NCI-H146 (cell line): ENCODE data around the gene XRCC1.
"Not testable (repeated sequence)": the region's sequence is repeated elsewhere in the genome, so short reads cannot be mapped to it uniquely, and the experiment has no call there.

Experiments used
- DNase-seq: peaks from one replicate; lab custom pipeline; 2025; lab: John Stamatoyannopoulos, UW

Gene XRCC1

DNA sequence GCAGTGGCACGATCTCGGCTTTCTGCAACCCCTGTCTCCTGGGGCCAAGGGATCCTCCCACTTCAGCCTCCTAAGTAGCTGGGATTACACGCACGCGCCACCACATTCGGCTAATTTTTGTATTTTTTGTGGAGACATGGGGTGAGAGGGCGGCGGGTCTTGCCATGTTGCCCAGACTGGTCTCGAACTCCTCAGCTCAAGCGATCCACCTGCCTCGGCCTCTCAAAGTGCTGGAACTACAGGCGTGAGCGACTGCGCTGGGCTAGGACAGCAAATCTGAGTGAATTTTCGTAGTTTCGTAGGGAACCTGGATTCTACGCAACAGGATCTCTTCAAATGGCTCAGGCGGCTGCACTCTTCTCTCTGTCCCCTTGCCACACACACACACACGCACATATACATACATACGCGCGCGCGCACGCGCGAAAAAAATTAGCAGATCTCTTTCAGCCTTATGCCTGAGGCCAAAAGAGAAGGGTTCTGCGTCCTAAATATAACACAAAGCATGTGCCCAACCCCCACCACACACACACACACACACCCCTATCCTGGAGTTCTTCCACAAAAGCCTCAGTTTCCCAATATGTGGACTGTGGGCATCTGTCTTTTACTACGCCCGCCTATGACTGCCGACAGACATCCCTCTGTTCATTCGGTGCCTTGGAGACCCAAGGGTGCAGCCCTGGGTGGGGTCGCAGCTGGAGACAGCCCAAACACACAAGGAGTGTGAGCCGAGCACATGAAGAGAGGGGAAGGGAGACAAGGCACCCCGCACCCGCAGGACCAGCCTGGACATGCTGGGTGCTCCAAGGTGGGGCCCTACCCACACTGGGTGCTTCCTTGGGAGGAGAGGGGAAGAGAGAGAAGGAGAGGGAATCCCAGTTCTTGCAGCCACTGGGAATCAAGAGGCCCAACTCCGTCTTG lies 890 bp upstream of the XRCC1 start:
- DNase-seq, result peak; percentile 88

DNA sequence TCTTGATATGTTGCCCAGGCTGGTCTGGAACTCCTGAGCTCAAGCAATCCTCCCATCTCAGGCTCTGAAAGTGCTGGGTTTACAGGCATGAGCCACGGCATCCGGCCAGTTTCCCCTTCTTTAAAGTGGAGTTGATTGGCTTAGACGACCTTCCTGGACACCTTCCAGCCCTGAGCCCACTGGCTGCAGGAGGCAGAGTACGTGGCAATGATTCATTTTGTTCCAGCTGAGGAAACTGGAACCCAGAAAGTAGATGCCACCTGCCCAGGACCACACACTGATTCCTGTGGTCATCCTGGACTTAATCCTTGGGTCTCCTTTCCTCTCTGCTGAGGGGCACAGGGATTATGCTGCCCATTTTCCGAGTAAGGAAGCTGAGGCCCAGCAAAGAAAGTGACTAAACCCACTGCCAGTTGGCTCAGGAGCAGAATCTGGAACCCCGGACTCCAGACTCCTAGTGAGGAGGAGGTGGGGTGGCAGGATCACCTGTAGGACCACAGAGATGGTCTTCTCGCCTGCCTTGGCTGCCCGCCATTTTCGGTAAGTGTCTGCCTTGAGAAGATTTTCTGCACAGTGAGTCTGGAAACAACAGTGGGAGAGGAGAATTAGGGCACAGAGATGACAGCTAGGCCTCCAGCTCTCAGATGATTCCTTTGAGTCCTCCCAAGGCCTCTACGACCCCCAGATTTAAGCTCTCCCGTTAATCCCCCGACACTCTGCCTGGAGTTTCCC lies 737 bp downstream of the XRCC1 start:
- no peak for DNase-seq

GRCh38 chr19:43572171-43572588 lies 3.1 kb downstream of the XRCC1 start:
- peak; percentile 44 for DNase-seq

- DNase-seq, result peak; percentile 94
Observed at GRCh38 chr19:43570174-43570791, 5.0 kb downstream of the XRCC1 start.

DNA sequence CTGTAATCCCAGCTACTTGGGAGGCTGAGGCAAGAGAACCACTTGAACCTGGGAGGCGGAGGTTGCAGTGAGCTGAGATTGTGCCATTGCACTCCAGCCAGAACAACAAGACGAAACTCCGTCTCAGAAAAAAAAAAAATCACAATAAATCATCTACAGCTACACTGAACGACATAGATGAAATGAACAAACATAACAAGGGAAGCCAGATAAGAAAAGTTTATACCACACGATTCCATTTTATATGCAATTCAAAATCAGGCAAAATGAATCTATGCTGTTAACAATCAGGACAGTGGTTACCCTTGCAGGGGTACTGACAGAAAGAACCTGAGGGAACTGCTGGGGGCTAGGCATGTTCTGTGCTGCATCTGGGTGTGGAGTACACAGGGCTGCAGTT lies 5.7 kb downstream of the XRCC1 start:
- DNase-seq, result no peak

DNA sequence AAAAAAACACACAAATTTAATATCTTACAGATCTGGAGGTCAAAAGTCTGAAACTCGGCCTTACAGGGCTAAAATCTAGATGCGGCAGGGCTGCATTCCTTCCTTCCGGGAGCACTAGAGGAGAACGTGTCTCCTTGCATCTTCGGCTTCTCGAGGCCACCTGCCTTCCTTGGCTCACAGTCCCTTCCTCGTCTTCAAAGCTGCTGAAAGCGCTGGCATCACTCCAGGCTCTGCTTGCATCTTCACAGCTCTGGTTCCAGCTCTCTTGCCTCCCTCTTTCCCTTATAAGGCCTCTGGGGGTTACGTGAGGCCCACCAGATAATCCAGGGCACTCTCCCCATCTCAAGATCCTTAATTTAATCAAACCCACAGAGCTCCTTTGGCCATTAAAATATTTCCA lies 10.5 kb downstream of the XRCC1 start:
- no peak for DNase-seq

DNA sequence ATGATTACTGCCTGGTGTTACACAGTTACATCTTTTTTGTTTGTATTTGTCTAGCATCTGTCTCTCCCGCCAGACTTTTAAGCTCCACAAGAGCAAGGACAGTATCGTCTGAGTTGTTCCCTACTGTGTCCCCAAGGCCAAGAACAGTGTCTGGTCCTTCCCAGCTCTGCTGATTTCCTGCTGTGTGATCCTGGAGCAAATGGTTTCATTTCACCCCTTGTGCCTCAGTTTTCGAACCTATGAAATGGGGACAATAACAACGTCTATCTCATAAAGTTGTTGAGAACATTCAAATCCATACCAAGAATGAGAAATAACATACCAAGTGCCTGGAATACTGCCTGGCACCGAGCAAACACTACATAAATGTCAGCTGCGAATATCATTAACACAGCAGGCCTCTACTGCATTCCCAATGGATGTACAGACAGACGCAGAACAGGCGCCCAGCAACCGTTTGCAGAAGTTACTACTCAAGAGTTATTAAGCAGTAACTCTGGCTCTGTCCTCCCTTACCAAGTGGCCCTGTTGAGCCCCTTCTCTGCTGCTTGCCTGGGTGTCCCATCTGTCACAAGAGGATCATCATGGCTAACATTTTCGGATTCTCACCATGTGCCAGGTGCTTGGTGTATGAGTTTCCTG lies 11.4 kb downstream of the XRCC1 start:
- DNase-seq, result no peak

DNA sequence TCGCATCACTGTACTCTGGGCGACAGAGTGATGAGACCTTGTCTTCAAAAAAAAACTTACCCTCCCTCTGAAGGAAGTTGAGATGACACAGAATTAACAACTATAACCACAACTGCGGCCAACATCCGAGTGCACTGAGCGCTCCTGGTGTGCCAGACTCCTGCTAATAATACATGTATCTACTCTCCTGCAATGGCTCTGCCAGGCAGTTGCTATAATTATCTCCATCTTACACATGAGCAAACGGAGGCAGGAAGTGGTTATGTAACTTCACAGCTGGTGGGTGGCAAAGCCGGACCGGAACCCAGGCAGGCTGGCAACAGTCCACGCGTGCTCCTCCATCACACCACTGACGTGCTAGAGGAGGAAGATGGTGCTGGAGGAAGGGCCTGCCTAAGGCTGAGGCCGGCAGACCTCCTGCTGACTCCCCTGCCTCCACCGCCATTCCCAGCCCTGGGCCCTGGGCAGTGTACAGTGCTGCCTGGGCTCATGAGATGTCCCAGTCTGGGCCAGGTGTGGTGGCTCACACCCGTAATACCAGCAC lies 12.6 kb downstream of the XRCC1 start:
- peak; percentile 63 for DNase-seq

GRCh38 chr19:43562226-43562697 lies 13.1 kb downstream of the XRCC1 start:
- no peak for DNase-seq

GRCh38 chr19:43561139-43561970 lies 14.0 kb downstream of the XRCC1 start:
- DNase-seq, result no peak

GRCh38 chr19:43560687-43561086 lies 14.6 kb downstream of the XRCC1 start:
- DNase-seq, result no peak

- peak; percentile 63 for DNase-seq
Observed at GRCh38 chr19:43555185-43555770, 20.0 kb downstream of the XRCC1 start.

DNA sequence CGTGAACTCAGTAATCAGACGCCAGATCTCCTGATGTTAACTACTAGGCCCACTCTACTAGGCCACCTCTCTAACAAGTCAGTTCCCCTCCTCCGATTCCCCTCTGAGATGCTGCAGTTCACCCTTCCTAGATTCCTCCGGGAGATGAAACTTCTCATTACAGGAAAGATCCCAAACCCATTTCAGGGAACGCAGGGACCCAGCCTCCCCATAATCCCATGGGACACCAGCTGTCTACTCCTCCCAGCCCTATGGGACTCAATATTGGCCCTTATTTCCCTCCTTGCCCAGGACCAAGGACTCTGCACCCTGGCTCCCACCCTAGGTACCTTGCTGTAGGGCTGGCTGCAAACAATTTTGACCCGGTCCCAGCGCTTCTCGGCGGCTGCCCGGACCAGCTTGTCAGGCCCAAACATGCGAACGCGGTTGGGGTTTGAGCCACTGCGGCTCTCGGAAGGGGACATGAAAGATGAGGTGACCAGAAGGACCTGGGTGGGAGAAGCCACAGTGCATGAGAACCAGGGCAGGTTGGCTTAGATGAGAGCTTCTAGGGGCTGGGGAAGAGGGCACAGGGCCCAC lies 20.9 kb downstream of the XRCC1 start:
- no peak for DNase-seq

DNA sequence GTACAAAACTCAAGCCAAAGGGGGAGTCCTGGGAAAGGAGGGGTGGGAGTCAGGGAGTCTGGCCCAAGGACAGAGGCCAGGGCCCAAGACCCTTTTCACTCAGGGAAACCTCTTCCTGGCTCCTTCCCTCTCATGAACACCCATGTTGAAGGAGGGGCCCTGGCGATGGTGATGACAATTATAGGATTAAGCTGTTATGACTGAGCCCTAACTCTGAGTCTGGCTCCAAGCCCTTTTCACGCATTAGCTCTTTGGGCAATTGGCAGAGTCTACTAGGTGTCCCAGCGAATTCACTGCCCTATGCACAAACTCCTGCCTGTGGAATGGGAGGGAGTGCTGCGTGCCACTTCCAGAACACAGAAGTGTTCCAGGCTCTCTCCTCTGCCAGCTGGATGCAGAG lies 21.7 kb downstream of the XRCC1 start:
- DNase-seq, result no peak

DNA sequence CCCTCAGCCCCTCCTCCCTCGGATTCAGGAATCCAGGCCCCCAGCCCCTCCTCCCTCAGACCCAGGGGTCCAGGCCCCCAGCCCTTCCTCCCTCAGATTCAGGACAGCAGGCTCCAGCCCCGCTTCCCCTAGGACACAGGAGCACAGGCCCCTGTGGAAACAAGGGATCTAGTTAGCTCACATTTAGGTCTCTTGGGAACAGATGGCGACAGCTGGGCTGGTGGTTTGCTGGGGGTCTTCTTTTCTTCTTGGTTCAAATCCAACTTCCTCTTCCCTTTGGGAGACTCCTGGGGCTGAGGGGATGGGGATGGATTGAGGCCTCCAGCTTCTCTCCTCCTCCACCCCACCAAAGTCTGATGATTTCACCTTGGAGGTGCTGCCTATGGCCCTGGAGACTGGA lies 22.7 kb downstream of the XRCC1 start:
- no peak for DNase-seq

- DNase-seq, result no peak
Observed at GRCh38 chr19:43552198-43552450, 23.2 kb downstream of the XRCC1 start.

DNA sequence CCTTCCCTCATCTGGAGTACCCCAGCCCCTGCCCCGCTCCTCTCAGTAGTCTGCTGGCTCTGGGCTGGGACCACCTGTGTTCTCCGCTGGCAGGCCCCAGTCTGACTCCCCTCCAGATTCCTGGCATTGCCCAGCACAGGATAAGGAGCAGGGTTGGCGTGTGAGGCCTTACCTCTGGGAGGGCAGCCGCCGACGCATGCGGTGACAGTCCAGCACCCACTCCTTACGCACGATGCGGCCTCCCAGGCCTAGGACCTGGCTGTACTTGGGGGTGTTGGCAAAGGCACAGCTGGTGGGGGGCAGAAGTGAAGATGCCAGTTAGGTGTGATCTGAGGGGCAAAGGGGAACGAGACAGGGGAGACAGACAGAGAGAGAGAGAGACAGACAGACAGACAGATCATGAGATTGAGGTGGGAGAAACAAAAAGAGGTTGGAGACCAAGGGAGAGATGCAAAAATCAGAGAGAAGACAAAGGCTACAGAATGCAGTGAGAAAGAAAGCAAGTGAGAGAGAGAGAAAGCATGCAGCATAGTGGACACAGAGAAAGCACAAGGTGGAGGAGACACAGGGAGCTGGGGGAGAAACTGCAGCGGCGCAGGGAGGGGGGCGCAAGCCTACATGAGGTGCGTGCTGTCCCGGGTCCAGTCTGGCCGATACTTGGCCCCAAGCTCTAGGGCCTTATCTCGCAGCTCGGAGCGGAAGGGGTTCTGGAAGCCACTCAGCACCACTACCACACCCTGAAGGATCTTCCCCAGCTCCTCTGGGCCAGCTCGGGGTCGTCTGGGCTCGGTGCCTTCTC lies 23.7 kb downstream of the XRCC1 start:
- DNase-seq, result no peak

DNA sequence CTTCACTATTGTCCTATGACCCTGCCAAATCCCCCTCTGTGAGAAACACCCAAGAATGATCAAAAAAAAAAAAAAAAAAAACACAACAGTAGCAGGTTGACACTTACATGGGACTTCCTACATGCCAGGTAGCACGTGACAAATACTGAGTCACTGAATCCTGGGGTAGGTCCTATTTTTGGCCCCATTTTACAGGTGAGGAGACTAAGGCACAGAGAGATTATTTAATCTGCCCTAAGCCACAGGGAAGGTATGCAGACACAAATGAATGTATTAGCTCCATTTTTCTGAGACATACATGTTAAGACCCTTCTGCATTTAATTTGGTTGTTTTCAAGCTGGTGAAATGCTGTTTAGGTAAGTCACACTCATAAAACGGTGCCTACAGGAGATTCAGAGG lies 26.6 kb downstream of the XRCC1 start:
- DNase-seq, result no peak

DNA sequence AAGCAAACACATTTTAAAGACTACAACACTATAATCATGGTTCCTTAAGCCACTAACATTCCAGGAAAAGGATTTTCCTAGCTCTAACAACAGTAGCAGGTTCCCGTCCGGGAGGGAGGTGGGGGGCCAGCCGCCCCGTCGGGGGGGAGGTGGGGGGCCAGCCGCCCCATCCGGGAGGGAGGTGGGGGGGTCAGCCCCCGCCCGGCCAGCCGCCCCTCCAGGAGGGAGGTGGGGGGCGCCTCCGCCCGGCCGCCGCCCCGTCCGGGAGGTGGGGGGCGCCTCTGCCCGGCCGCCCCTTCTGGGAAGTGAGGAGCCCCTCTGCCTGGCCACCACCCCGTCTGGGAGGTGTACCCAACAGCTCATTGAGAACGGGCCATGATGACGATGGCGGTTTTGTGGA lies 27.4 kb downstream of the XRCC1 start:
- DNase-seq, result not testable (repeated sequence)

DNA sequence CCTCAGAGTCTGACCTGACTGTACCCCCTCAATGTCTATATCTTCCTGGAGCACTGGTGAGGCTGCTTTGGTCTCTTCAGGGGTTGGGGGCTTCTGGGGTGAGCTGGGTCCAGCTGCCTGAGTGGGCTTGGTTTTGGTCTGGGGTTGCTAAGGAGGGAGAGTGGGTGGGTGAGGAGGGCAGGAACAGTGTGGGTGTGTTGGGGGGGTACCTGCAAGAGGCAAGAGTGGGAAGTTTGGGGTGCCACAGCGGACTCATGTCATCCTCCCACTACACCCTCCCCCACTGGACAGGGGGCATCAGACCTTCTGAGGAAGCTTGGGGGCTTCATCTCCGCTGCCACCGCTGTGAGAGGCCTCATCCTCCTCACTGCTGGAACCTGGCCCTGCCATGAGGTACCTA lies 28.7 kb downstream of the XRCC1 start:
- no peak for DNase-seq
